Spleen (tissue), 11 donors: ENCODE results near the gene MEIS1. TPM values are rescaled to one million over a fixed set of nuclear protein-coding genes. Genes with fewer than 3 reads are reported as not detected.
A peak's percentile ranks its signal among the peaks of the same experiment; 100 is the strongest.

ENCODE experiments used
- DNase-seq: peaks from one replicate; pipeline ENCODE4 v3.0.0-alpha.2; 2020
- H3K27ac ChIP-seq, 8 donors: fragments of 200-600 bp; sonication (generic) in 7 of 8; 1 replicate in 4 of 8; 2 replicates in 4 of 8; pipeline versions ENCODE4 v1.5.0 to v1.8.0; 2016 to 2021; ENCODE audit warnings: inconsistent platforms in 4 of 8, mild to moderate bottlenecking in 4 of 8, moderate library complexity in 1 of 8
- H3K27me3 ChIP-seq, 7 donors: fragments of 200-600 bp; sonication (generic) in 6 of 7; replicated peaks in 1 of 7; 1 replicate in 4 of 7; 2 replicates in 3 of 7; pipeline versions ENCODE4 v1.5.0 to v1.8.0; 2016 to 2021; ENCODE audit warnings: inconsistent platforms in 3 of 7, mild to moderate bottlenecking in 1 of 7
- H3K36me3 ChIP-seq, 6 donors: fragments of 200-600 bp; sonication (generic) in 5 of 6; 1 replicate in 4 of 6; 2 replicates in 2 of 6; pipeline versions ENCODE4 v1.5.0 to v1.8.0; 2016 to 2021; ENCODE audit warnings: inconsistent platforms in 2 of 6
- H3K4me1 ChIP-seq, 6 donors: fragments of 200-600 bp; sonication (generic) in 5 of 6; 1 replicate in 3 of 6; 2 replicates in 3 of 6; pipeline versions ENCODE4 v1.5.0 to v1.8.0; 2016 to 2021; ENCODE audit warnings: inconsistent platforms in 3 of 6
- H3K4me3 ChIP-seq, 8 donors: fragments of 200-600 bp; sonication (generic) in 7 of 8; 1 replicate in 4 of 8; 2 replicates in 4 of 8; pipeline versions ENCODE4 v1.5.0 to v1.8.0; 2016 to 2021; ENCODE audit warnings: inconsistent platforms in 4 of 8, mild to moderate bottlenecking in 4 of 8, moderate library complexity in 2 of 8
- H3K9me3 ChIP-seq, 8 donors: fragments of 200-600 bp; sonication (generic) in 7 of 8; 1 replicate in 4 of 8; 2 replicates in 4 of 8; pipeline versions ENCODE4 v1.5.0 to v1.8.0; 2016 to 2021; ENCODE audit warnings: inconsistent platforms in 4 of 8
- CTCF ChIP-seq, 11 experiments: fragments of 200-600 bp in 7 of 11; fragments of 450-650 bp in 4 of 11; sonication (generic) in 4 of 11; IDR thresholded peaks in 8 of 11; conservative IDR thresholded peaks in 3 of 11; 1 replicate in 7 of 11; 2 replicates in 4 of 11; pipeline versions ENCODE4 v1.4.0 to v1.8.0; 2016 to 2021; ENCODE audit warnings: antibody characterized with exemption in 11 of 11, inconsistent platforms in 4 of 11, mild to moderate bottlenecking in 1 of 11
- POLR2A ChIP-seq, 3 donors: fragments of 450-650 bp; IDR thresholded peaks; one replicate each; pipeline ENCODE4 v1.5.1; 2017; ENCODE audit warnings: antibody characterized with exemption in 3 of 3, mild to moderate bottlenecking in 1 of 3
- POLR2AphosphoS5 ChIP-seq, 3 donors: sonication (generic); formaldehyde crosslinking; IDR thresholded peaks; one replicate each; pipeline ENCODE4 v1.5.1; 2017; ENCODE audit warnings: antibody characterized with exemption in 3 of 3
- WGBS, 5 donors: extraction: QIAGEN DNeasy Blood & Tissue Kit in 3 of 5; methylation state at CpG; one replicate each; pipeline versions ENCODE4 v1.1.5 to v1.1.7; 2013 to 2018; 5-methylcytosine and 5-hydroxymethylcytosine counted together
- intact Hi-C: fragments of 100-400 bp; cut with DNase I; formaldehyde crosslinking; loops from one replicate; pipeline ENCODE4 v1.15.0; 2023; ENCODE audit warnings: low total_unique reads
- polyA plus RNA-seq, 3 donors: library from polyadenylated mRNA; stranded (reverse); fragments of 200-250 nt; gene quantifications; one replicate each; pipeline ENCODE4 v1.2.1, GENCODE V29; 2013
- total RNA-seq, 7 donors: library from RNA; depleted of rRNA in 3 of 7; stranded (reverse); fragments of >200 nt in 3 of 7; fragmentation: NEBNext Ultra II Directional in 4 of 7; extraction: Animal tissue kit (Norgen Biotek cat#: 25700) in 4 of 7; gene quantifications; one replicate each; pipeline versions ENCODE4 v1.1.0 to v1.2.1, GENCODE V29; 2016 to 2021
- donor health status: healthy with polysubstance abuse.
- donor health status: DM: no; HTN: no; CAD: no; lungs with moderate emphysema.
- donor health status: DM: no; HTN: no; CAD: no.
- donor health status: Bipolar disorder and iron deficiency.
- donor health status: healthy.
- donor health status: DM: no; HTN: no; CAD: no.
- donor health status: DM: yes; HTN: yes; CAD: no.

MEIS1 gene
- total and polyA plus RNA-seq, 10 donors = 13.1 to 81.4 (median 28.2) TPM

GRCh38 chr2:66433945-66434678, 813 bp upstream of the MEIS1 start:
- H3K27ac ChIP-seq = peak overlapping the region; percentile 63 to 90 (median 82)
- H3K4me3 ChIP-seq = peak overlapping the region; percentile 55 to 82 (median 66)
- peak; percentile 69 for DNase-seq
- WGBS, 5 donors = 1% methylated on average over 30 to 61 of the region's 61 CpGs
- no peaks in the 10 kb centered on the region for H3K9me3 ChIP-seq
- H3K36me3 ChIP-seq = no peaks in the 10 kb centered on the region
- H3K27me3 ChIP-seq = peaks cover 0 to 98% (median 45%) of the 10 kb centered on the region in 7 donors
- peaks cover 0 to 76% (median 40%) of the 10 kb centered on the region in 6 donors for H3K4me1 ChIP-seq
- intact Hi-C loops = loop anchor here (5.0 kb wide), 1 partner anchor 138 kb away; no protein-coding TSS in a partner anchor
- TF ChIP-seq CTCF (IDR thresholded peaks at IDR 0.05 in 8 of 11, conservative IDR thresholded peaks at IDR 0.05 in 3 of 11) (no peak), POLR2AphosphoS5 (IDR thresholded peaks at IDR 0.05) (peak in 2 of 3 donors; percentile 58 to 71)

GRCh38 chr2:66435549-66435875, 587 bp downstream of the MEIS1 start:
- Histone ChIP-seq H3K9me3 (no peaks in the 10 kb centered on the region), H3K27me3 (peaks cover 0 to 100% (median 45%) of the 10 kb centered on the region in 7 donors), H3K4me3 (peak overlapping the region; percentile 55 to 82 (median 66)), H3K27ac (peak overlapping the region; percentile 48 to 90 (median 82)), H3K36me3 (no peaks in the 10 kb centered on the region), H3K4me1 (peaks cover 0 to 90% (median 43%) of the 10 kb centered on the region in 6 donors)
- intact Hi-C loops = no loop called here
- no peak for TF ChIP-seq POLR2A (IDR thresholded peaks at IDR 0.05)
- no peak for TF ChIP-seq CTCF (IDR thresholded peaks at IDR 0.05 in 8 of 11, conservative IDR thresholded peaks at IDR 0.05 in 3 of 11)
- TF ChIP-seq POLR2AphosphoS5 (IDR thresholded peaks at IDR 0.05) = no peak
- no peak for DNase-seq
- 1 to 6% (median 3%) methylated on average over 15 of the region's 15 CpGs for WGBS, 5 donors

GRCh38 chr2:66435963-66436362, 1.0 kb downstream of the MEIS1 start:
- Histone ChIP-seq H3K27ac (peak overlapping the region; percentile 48 to 90 (median 82)), H3K4me1 (peaks cover 0 to 93% (median 43%) of the 10 kb centered on the region in 6 donors), H3K9me3 (no peaks in the 10 kb centered on the region), H3K36me3 (no peaks in the 10 kb centered on the region), H3K27me3 (peaks cover 0 to 100% (median 45%) of the 10 kb centered on the region in 7 donors), H3K4me3 (peak overlapping the region; percentile 55 to 82 (median 66))
- 2 to 7% (median 5%) methylated on average over 2 of the region's 2 CpGs for WGBS, 5 donors
- TF ChIP-seq POLR2A (IDR thresholded peaks at IDR 0.05) (no peak), POLR2AphosphoS5 (IDR thresholded peaks at IDR 0.05) (no peak), CTCF (IDR thresholded peaks at IDR 0.05 in 8 of 11, conservative IDR thresholded peaks at IDR 0.05 in 3 of 11) (no peak)
- no peak for DNase-seq
- intact Hi-C loops = no loop called here

- DNase-seq = no peak
- Histone ChIP-seq H3K27ac (peak overlapping the region in 7 of 8 donors; percentile 70 to 90 (median 84)), H3K36me3 (no peaks in the 10 kb centered on the region), H3K9me3 (no peaks in the 10 kb centered on the region), H3K4me3 (peak overlapping the region; percentile 8 to 82 (median 63)), H3K27me3 (peaks cover 0 to 100% (median 49%) of the 10 kb centered on the region in 7 donors), H3K4me1 (peaks cover 0 to 93% (median 43%) of the 10 kb centered on the region in 6 donors)
- 13 to 20% (median 16%) methylated on average over 2 of the region's 2 CpGs for WGBS, 5 donors
- intact Hi-C loops = no loop called here
- TF ChIP-seq POLR2AphosphoS5 (IDR thresholded peaks at IDR 0.05) = no peak
- no peak for TF ChIP-seq POLR2A (IDR thresholded peaks at IDR 0.05)
- TF ChIP-seq CTCF (IDR thresholded peaks at IDR 0.05 in 8 of 11, conservative IDR thresholded peaks at IDR 0.05 in 3 of 11) = no peak
Measured at GRCh38 chr2:66436581-66437001, 1.7 kb downstream of the MEIS1 start.
